Epithelial cell of esophagus (primary cell): ENCODE measurements around the gene GUK1.

Source experiments
- DNase-seq: peaks from one replicate; pipeline ENCODE4 v3.0.0; 2010; ENCODE audit warnings: low read depth
- H3K4me3 ChIP-seq: 2 replicates; pipeline ENCODE4 v1.5.1; 2011; ENCODE audit warnings: mild to moderate bottlenecking, low read length, control low read depth
- CTCF ChIP-seq: IDR thresholded peaks from 2 replicates; pipeline ENCODE4 v1.5.1; 2011; ENCODE audit warnings: low read depth, mild to moderate bottlenecking, low read length, control low read depth, inconsistent platforms; ENCODE audit not compliant: insufficient read depth; ENCODE audit errors: missing control alignments

Gene GUK1

GRCh38 chr1:228095161-228095560, 44.9 kb upstream of the GUK1 start:
- no peak overlapping the region for H3K4me3 ChIP-seq
- TF ChIP-seq CTCF: no peak
- DNase-seq: no peak

- no peak for TF ChIP-seq CTCF
- H3K4me3 ChIP-seq: no peak overlapping the region
- no peak for DNase-seq
Observed at GRCh38 chr1:228095938-228096337, 44.1 kb upstream of the GUK1 start.

- H3K4me3 ChIP-seq: no peak overlapping the region
- TF ChIP-seq CTCF: no peak
- DNase-seq: no peak
Observed at GRCh38 chr1:228096416-228097332, 43.4 kb upstream of the GUK1 start.

- TF ChIP-seq CTCF: no peak
- no peak for DNase-seq
- H3K4me3 ChIP-seq: no peak overlapping the region
Observed at GRCh38 chr1:228097333-228098081, 42.6 kb upstream of the GUK1 start.

- no peak for TF ChIP-seq CTCF
- H3K4me3 ChIP-seq: no peak overlapping the region
- DNase-seq: no peak
Observed at GRCh38 chr1:228098323-228098931, 41.7 kb upstream of the GUK1 start.

- H3K4me3 ChIP-seq: no peak overlapping the region
- no peak for TF ChIP-seq CTCF
- DNase-seq: no peak
Observed at GRCh38 chr1:228099331-228099732, 40.7 kb upstream of the GUK1 start.
